ENCODE results near the gene MEGF6.

MEGF6 gene

GRCh38 chr1:3555131-3555920, 56.0 kb downstream of the MEGF6 start:
- no peak for DNase-seq (ENCODE audit: low read depth in 2 of 2)

- DNase-seq (ENCODE audit: low read depth in 2 of 2), result no peak
Observed at GRCh38 chr1:3553940-3554223, 57.4 kb downstream of the MEGF6 start.

GRCh38 chr1:3553166-3553939, 58.0 kb downstream of the MEGF6 start:
- no peak for DNase-seq (ENCODE audit: low read depth in 2 of 2)

- no peak for DNase-seq (ENCODE audit: low read depth in 2 of 2)
Observed at GRCh38 chr1:3552751-3553150, 58.6 kb downstream of the MEGF6 start.

- no peak for DNase-seq (ENCODE audit: low read depth in 2 of 2)
Observed at GRCh38 chr1:3552176-3552575, 59.1 kb downstream of the MEGF6 start.

GRCh38 chr1:3551711-3552110, 59.6 kb downstream of the MEGF6 start:
- no peak for DNase-seq (ENCODE audit: low read depth in 2 of 2)

- no peak for DNase-seq (ENCODE audit: low read depth in 2 of 2)
Observed at GRCh38 chr1:3551290-3551678, 60.0 kb downstream of the MEGF6 start.

GRCh38 chr1:3550511-3551289, 60.6 kb downstream of the MEGF6 start:
- DNase-seq (ENCODE audit: low read depth in 2 of 2), result no peak

- DNase-seq (ENCODE audit: low read depth in 2 of 2), result no peak
Observed at GRCh38 chr1:3548895-3549294, 62.4 kb downstream of the MEGF6 start.

GRCh38 chr1:3548156-3548893, 63.0 kb downstream of the MEGF6 start:
- DNase-seq (ENCODE audit: low read depth in 2 of 2), result no peak

- no peak for DNase-seq (ENCODE audit: low read depth in 2 of 2)
Observed at GRCh38 chr1:3547055-3548005, 64.0 kb downstream of the MEGF6 start.

GRCh38 chr1:3546048-3546384, 65.3 kb downstream of the MEGF6 start:
- no peak for DNase-seq (ENCODE audit: low read depth in 2 of 2)

GRCh38 chr1:3545363-3546047, 65.8 kb downstream of the MEGF6 start:
- no peak for DNase-seq (ENCODE audit: low read depth in 2 of 2)

- no peak for DNase-seq (ENCODE audit: low read depth in 2 of 2)
Observed at GRCh38 chr1:3544040-3544977, 67.0 kb downstream of the MEGF6 start.

GRCh38 chr1:3543076-3544039, 68.0 kb downstream of the MEGF6 start:
- DNase-seq (ENCODE audit: low read depth in 2 of 2), result no peak

GRCh38 chr1:3542676-3543075, 68.6 kb downstream of the MEGF6 start:
- no peak for DNase-seq (ENCODE audit: low read depth in 2 of 2)

- no peak for DNase-seq (ENCODE audit: low read depth in 2 of 2)
Observed at GRCh38 chr1:3541936-3542335, 69.4 kb downstream of the MEGF6 start.

GRCh38 chr1:3541465-3541864, 69.8 kb downstream of the MEGF6 start:
- no peak for DNase-seq (ENCODE audit: low read depth in 2 of 2)
